Liver (tissue), 3 donors: ENCODE data around the gene LYZL1.

Experiments used
- EGR1 ChIP-seq, 2 donors: IDR thresholded peaks; 2 replicates each; pipeline ENCODE4 v1.6.1; 2016 to 2018; ENCODE audit warnings: antibody characterized with exemption in 2 of 2, low read depth in 2 of 2
- GABPA ChIP-seq, 2 donors: IDR thresholded peaks in 1 of 2; conservative IDR thresholded peaks in 1 of 2; 2 replicates each; pipeline ENCODE4 v1.6.1; 2016; ENCODE audit warnings: antibody characterized with exemption in 2 of 2, mild to moderate bottlenecking in 1 of 2, moderate library complexity in 1 of 2
- JUND ChIP-seq, 2 donors: IDR thresholded peaks; 2 replicates each; pipeline ENCODE4 v1.6.1; 2016; ENCODE audit warnings: antibody characterized with exemption in 2 of 2
- NR2F2 ChIP-seq: IDR thresholded peaks from 2 replicates; pipeline ENCODE4 v1.6.1; 2016; ENCODE audit warnings: antibody characterized with exemption
- RAD21 ChIP-seq, 2 donors: IDR thresholded peaks; 2 replicates each; pipeline ENCODE4 v1.6.1; 2016; ENCODE audit warnings: antibody characterized with exemption in 2 of 2, mild to moderate bottlenecking in 2 of 2
- RXRA ChIP-seq, 2 donors: IDR thresholded peaks; 2 replicates each; pipeline ENCODE4 v1.6.1; 2017 to 2018; ENCODE audit warnings: antibody characterized with exemption in 2 of 2, mild to moderate bottlenecking in 1 of 2
- SP1 ChIP-seq: IDR thresholded peaks from 2 replicates; pipeline ENCODE4 v1.6.1; 2018; ENCODE audit warnings: antibody characterized with exemption, mild to moderate bottlenecking
- TAF1 ChIP-seq: conservative IDR thresholded peaks from 2 replicates; pipeline ENCODE4 v1.6.1; 2016; ENCODE audit warnings: antibody characterized with exemption, mild to moderate bottlenecking
- TF ChIP-seq, protein P1 (sequence below): fragments of 150-350 bp; IDR thresholded peaks from 2 replicates; pipeline ENCODE4 v1.5.1; 2017; ENCODE audit warnings: improper control_type of control experiment, low read depth, low read length; ENCODE audit not compliant: missing input control
- TF ChIP-seq, protein P2 (sequence below): IDR thresholded peaks from 2 replicates; pipeline ENCODE4 v1.6.1; 2016; ENCODE audit warnings: antibody characterized with exemption
- TF ChIP-seq, protein P3 (sequence below): IDR thresholded peaks from 2 replicates; pipeline ENCODE4 v1.6.1; 2016; ENCODE audit warnings: antibody characterized with exemption, mild to moderate bottlenecking
- donor health status: healthy.
- donor health status: healthy.

DNA sequence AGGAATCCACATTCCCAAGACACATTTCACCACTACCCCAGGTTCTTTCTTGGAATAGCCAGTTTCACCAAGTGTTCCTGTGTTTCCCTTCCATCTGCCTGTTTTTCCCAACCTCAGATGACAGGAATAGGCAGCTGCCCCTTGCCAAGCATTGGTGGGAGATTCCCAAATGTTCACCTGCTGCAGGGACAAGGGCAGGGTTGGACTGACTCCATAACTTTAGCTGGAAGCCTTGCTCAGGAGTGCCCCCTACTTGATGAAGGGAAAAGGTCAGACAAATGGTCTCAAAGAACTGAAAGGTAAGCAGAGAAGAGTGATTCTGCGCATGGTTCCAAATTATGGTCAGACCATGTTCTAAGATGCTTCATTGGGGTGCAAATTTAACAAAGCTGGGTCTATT, 45.1 kb upstream of the LYZL1 start:
- TF ChIP-seq, protein P1, sequence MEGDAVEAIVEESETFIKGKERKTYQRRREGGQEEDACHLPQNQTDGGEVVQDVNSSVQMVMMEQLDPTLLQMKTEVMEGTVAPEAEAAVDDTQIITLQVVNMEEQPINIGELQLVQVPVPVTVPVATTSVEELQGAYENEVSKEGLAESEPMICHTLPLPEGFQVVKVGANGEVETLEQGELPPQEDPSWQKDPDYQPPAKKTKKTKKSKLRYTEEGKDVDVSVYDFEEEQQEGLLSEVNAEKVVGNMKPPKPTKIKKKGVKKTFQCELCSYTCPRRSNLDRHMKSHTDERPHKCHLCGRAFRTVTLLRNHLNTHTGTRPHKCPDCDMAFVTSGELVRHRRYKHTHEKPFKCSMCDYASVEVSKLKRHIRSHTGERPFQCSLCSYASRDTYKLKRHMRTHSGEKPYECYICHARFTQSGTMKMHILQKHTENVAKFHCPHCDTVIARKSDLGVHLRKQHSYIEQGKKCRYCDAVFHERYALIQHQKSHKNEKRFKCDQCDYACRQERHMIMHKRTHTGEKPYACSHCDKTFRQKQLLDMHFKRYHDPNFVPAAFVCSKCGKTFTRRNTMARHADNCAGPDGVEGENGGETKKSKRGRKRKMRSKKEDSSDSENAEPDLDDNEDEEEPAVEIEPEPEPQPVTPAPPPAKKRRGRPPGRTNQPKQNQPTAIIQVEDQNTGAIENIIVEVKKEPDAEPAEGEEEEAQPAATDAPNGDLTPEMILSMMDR: no peak
- no peak for TF ChIP-seq NR2F2
- TF ChIP-seq, protein P2, sequence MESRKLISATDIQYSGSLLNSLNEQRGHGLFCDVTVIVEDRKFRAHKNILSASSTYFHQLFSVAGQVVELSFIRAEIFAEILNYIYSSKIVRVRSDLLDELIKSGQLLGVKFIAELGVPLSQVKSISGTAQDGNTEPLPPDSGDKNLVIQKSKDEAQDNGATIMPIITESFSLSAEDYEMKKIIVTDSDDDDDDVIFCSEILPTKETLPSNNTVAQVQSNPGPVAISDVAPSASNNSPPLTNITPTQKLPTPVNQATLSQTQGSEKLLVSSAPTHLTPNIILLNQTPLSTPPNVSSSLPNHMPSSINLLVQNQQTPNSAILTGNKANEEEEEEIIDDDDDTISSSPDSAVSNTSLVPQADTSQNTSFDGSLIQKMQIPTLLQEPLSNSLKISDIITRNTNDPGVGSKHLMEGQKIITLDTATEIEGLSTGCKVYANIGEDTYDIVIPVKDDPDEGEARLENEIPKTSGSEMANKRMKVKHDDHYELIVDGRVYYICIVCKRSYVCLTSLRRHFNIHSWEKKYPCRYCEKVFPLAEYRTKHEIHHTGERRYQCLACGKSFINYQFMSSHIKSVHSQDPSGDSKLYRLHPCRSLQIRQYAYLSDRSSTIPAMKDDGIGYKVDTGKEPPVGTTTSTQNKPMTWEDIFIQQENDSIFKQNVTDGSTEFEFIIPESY: no peak
- no peak for TF ChIP-seq GABPA (IDR thresholded peaks at IDR 0.05 in 1 of 2, conservative IDR thresholded peaks at IDR 0.05 in 1 of 2)
- TF ChIP-seq, protein P3, sequence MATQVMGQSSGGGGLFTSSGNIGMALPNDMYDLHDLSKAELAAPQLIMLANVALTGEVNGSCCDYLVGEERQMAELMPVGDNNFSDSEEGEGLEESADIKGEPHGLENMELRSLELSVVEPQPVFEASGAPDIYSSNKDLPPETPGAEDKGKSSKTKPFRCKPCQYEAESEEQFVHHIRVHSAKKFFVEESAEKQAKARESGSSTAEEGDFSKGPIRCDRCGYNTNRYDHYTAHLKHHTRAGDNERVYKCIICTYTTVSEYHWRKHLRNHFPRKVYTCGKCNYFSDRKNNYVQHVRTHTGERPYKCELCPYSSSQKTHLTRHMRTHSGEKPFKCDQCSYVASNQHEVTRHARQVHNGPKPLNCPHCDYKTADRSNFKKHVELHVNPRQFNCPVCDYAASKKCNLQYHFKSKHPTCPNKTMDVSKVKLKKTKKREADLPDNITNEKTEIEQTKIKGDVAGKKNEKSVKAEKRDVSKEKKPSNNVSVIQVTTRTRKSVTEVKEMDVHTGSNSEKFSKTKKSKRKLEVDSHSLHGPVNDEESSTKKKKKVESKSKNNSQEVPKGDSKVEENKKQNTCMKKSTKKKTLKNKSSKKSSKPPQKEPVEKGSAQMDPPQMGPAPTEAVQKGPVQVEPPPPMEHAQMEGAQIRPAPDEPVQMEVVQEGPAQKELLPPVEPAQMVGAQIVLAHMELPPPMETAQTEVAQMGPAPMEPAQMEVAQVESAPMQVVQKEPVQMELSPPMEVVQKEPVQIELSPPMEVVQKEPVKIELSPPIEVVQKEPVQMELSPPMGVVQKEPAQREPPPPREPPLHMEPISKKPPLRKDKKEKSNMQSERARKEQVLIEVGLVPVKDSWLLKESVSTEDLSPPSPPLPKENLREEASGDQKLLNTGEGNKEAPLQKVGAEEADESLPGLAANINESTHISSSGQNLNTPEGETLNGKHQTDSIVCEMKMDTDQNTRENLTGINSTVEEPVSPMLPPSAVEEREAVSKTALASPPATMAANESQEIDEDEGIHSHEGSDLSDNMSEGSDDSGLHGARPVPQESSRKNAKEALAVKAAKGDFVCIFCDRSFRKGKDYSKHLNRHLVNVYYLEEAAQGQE: no peak
- no peak for TF ChIP-seq SP1
- no peak for TF ChIP-seq EGR1 (IDR thresholded peaks at IDR 0.05; ENCODE audit: low read depth in 2 of 2)
- no peak for TF ChIP-seq TAF1
- peak in 1 of 2 donors; percentile 56 for TF ChIP-seq RAD21 (IDR thresholded peaks at IDR 0.05)
- no peak for TF ChIP-seq JUND (IDR thresholded peaks at IDR 0.05)
- no peak for TF ChIP-seq RXRA (IDR thresholded peaks at IDR 0.05)
